T47D (cell line): ENCODE data around the gene ERICH3.
"Not testable (repeated sequence)": the region's sequence is repeated elsewhere in the genome, so short reads cannot be mapped to it uniquely, and the experiment has no call there.

Experiments used
- DNase-seq, 2 experiments: peaks; one replicate each; pipeline versions ENCODE4 v3.0.0 to v3.0.0-alpha.2; 2011 to 2012; ENCODE audit warnings: low read depth in 1 of 2, low spot score in 1 of 2
- JUND ChIP-seq: IDR thresholded peaks from 2 replicates; pipeline ENCODE4 v1.6.1; 2012; ENCODE audit warnings: low read depth
- in situ Hi-C: cut with HindIII; loops from 2 replicates; pipeline ENCODE4 v1.10.0; 2016; ENCODE audit warnings: low sequenced_read_pairs, low pct_unique_long_range_greater_than_20kb

Gene ERICH3

GRCh38 chr1:74693473-74693872, 19.9 kb upstream of the ERICH3 start:
- DNase-seq, result no peak
- no peak for TF ChIP-seq JUND
- in situ Hi-C loops, result no loop called here

DNA sequence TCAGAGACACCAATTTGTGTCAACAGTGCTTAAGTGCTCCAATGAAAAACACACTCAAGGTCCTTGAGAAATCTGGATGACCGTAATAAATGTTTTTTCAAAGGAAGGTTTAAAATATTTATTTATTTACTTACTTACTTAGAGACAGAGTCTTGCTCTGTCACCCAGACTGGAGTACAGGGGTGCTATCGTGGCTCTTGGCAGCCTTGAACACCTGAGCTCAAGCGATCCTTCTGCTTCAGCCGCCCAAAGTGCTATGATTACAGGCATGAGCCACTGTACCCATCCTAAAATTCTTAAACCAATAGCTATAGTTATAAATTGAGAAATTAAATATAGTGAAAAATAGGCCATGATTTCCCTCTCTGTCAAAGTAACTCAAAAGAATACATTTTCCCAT, 17.3 kb upstream of the ERICH3 start:
- in situ Hi-C loops, result no loop called here
- TF ChIP-seq JUND, result no peak
- no peak for DNase-seq

GRCh38 chr1:74690364-74690696, 16.7 kb upstream of the ERICH3 start:
- TF ChIP-seq JUND, result no peak
- in situ Hi-C loops, result no loop called here
- DNase-seq, result no peak

GRCh38 chr1:74689621-74690363, 16.2 kb upstream of the ERICH3 start:
- DNase-seq, result peak in 1 of 2 experiments; percentile 77
- in situ Hi-C loops, result no loop called here
- TF ChIP-seq JUND, result no peak

DNA sequence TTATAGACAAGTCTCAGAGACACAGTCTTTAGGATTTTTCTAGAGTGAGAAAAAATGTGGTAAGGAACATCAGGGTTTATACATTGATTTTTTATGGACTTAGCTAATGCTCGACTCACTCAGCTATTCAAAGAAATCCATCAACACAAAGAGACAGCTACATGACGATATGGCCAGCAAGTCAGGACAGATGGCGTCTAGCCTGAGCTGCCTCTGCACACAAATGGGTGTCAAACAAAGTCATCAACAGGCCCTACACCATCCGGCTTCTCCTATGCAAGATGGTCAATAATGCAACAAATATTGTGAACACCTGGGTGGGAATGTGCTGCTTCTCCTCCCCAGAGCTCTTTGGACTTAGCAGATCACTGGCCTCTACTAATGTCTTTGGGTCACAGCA, 13.3 kb upstream of the ERICH3 start:
- in situ Hi-C loops, result no loop called here
- no peak for DNase-seq
- TF ChIP-seq JUND, result no peak

DNA sequence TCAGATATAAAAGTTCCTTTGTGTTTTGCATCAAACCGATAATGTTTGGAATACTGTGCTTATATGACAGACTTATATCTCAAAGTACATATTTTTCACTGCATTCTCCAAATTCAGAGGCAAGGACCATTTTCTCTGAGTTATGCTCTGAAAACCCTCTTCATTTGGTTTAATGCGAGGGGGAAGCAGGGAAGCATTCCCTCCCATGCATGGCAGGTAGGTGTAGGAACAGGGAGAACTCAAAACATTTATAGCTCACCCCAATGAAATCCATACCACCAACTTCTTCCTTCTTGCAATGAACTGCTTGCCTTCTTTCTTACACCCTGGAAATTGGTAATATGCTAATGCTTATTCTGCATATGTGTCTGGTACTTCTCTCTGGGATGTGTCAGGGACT, 10.7 kb upstream of the ERICH3 start:
- in situ Hi-C loops, result no loop called here
- TF ChIP-seq JUND, result no peak
- no peak for DNase-seq

DNA sequence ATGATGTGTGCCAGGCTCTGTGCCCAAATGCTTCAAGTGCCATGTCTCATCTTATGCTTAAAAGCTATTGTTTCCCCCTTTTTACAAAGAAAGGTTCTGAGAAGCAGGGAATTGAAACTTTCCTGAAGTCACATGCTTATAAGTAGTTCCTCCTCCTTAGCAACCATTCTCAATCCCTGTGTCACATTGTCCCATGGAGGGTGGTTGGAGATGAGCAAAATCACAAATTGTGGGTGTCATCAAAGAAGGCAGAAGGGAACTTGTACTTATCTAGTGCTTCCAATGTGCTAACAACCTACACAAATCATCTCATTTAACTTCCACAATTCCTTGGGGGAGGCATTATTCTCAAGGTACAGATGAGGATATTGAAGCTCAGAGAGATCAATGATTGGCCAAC, 10.1 kb upstream of the ERICH3 start:
- no peak for DNase-seq
- in situ Hi-C loops, result no loop called here
- no peak for TF ChIP-seq JUND

- no peak for TF ChIP-seq JUND
- DNase-seq, result no peak
- in situ Hi-C loops, result no loop called here
Measured at GRCh38 chr1:74681851-74682250, 8.3 kb upstream of the ERICH3 start.

DNA sequence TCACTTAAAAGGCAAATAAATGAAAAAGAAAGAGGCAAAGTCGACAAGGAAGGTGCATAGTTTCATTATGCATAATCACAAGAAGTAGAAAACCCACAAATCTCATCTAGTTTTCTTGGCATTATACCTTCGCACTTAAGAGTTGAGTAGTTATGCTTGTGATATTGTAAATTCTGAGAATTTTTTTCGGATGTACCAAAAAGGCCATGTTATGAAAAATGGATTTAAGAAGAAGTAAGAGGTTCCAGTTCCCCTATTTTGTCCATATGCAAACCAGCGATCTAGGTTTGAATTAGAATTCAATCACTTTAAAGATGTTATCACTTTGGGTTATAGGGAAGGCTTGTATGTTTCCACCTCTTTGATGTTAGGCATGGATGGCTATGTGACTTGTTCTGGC, 7.9 kb upstream of the ERICH3 start:
- no peak for DNase-seq
- in situ Hi-C loops, result no loop called here
- TF ChIP-seq JUND, result no peak

GRCh38 chr1:74681001-74681400, 7.4 kb upstream of the ERICH3 start:
- DNase-seq, result no peak
- no peak for TF ChIP-seq JUND
- in situ Hi-C loops, result no loop called here

GRCh38 chr1:74679811-74680210, 6.2 kb upstream of the ERICH3 start:
- DNase-seq, result no peak
- TF ChIP-seq JUND, result no peak
- in situ Hi-C loops, result no loop called here

DNA sequence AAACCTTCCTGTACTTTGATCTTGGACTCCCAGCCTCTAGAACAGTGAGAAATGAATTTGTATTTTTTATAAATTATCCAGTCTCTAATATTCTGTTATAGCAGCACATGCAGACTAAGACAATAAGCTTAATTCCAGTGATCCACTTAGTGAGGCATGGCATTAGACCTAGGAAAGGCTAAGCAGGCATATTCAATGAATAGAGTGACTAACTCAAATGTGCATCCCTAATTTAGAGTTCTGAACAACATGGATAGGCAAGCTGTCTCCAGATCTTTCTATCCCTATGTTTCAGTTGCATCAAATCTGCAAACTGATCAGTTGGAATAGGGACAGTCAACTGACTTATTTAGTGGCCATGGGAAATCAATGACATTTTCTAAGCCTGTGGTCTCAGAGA, 4.3 kb upstream of the ERICH3 start:
- in situ Hi-C loops, result no loop called here
- no peak for DNase-seq
- no peak for TF ChIP-seq JUND

DNA sequence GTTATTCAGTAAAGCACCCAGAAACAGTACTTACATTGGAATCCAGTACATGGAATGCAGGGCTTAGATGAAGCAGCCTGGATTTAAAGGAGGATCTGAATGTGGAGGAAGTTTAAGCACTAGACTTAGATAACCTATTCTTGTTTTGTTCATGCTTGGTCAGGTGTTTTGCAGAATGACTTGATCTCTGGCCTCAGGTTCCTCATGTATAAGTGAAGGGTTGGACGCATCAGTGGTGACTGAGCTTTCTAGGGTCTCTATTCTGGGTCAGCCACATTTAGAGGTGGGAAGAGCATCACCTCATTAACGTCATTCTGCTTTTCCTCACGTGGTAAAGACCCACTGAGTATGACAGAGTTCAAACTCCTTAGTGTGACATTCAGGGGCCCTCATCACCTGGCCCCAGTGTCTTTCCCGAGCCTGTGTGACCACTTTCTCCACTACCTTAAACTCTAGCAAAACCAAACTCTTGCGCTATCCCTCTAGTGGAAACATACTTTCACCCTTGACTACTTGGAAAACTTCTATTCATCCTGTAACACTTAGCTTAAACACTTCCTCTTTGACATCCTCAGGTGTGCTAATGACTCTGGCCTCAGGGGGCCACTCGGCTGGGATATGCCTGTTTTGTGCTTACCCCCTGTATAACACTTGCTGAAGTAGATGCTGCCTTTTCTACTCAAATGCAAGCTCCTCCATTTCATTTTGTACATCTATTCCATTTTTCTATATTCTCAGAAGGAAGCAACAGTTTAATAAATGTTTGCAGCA, 871 bp upstream of the ERICH3 start:
- TF ChIP-seq JUND, result no peak
- in situ Hi-C loops, result no loop called here
- no peak for DNase-seq

DNA sequence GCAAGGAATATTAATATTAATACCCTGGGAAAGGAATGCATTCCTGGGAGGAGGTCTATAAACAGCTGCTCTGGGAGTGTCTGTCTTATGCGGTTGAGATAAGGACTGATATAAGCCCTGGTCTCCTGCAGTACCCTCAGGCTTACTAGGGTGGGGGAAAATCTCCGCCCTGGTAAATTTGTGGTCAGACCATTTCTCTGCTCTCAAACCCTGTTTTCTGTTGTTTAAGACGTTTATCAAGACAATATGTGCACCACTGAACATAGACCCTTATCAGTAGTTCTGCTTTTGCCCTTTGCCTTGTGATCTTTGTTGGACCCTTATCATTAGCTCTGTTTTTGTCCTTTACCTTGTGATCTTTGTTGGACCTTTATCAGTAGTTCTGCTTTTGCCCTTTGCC, 2.7 kb downstream of the ERICH3 start:
- DNase-seq, in situ Hi-C loops: not testable (repeated sequence)
